H9 (cell line): ENCODE measurements around the gene TTC27. TPM values are rescaled to one million over a fixed set of nuclear protein-coding genes. Genes with fewer than 3 reads are reported as not detected.

Experiments
- DNase-seq: peaks from one replicate; pipeline ENCODE4 v3.0.0-alpha.2; 2017
- H2AFZ ChIP-seq: one replicate; pipeline ENCODE4 v1.6.1; 2013; ENCODE audit warnings: mild to moderate bottlenecking, low read length, control low read depth, moderate library complexity
- H2AK5ac ChIP-seq: 2 replicates; pipeline ENCODE4 v1.6.1; 2013; ENCODE audit warnings: low read length, control low read depth, mixed read lengths; ENCODE audit not compliant: insufficient read length
- H2BK120ac ChIP-seq: one replicate; pipeline ENCODE4 v1.6.1; 2013; ENCODE audit warnings: low read depth, mild to moderate bottlenecking, low read length, control low read depth, inconsistent platforms; ENCODE audit not compliant: poor library complexity, severe bottlenecking
- H2BK12ac ChIP-seq: 2 replicates; pipeline ENCODE4 v1.6.1; 2013; ENCODE audit warnings: low read length, control low read depth, mixed read lengths, low read depth; ENCODE audit not compliant: insufficient read length
- H2BK15ac ChIP-seq: 2 replicates; pipeline ENCODE4 v1.6.1; 2013; ENCODE audit warnings: low read depth, low read length, control low read depth
- H2BK20ac ChIP-seq: one replicate; pipeline ENCODE4 v1.6.1; 2013; ENCODE audit warnings: low read depth, mild to moderate bottlenecking, low read length, control low read depth, inconsistent platforms; ENCODE audit not compliant: poor library complexity, severe bottlenecking
- H2BK5ac ChIP-seq: 2 replicates; pipeline ENCODE4 v1.6.1; 2013; ENCODE audit warnings: low read length, control low read depth, mixed read lengths; ENCODE audit not compliant: insufficient read length
- H3K14ac ChIP-seq: 2 replicates; pipeline ENCODE4 v1.6.1; 2013; ENCODE audit warnings: low read length, control low read depth; ENCODE audit not compliant: insufficient read depth
- H3K18ac ChIP-seq: 2 replicates; pipeline ENCODE4 v1.6.1; 2013; ENCODE audit warnings: low read depth, mild to moderate bottlenecking, mixed read lengths, low read length, control low read depth; ENCODE audit not compliant: insufficient read length
- H3K23ac ChIP-seq: 2 replicates; pipeline ENCODE4 v1.6.1; 2013; ENCODE audit warnings: low read length, control low read depth, mixed read lengths, low read depth; ENCODE audit not compliant: insufficient read length
- H3K23me2 ChIP-seq: 2 replicates; pipeline ENCODE4 v1.6.1; 2013; ENCODE audit warnings: low read depth, mild to moderate bottlenecking, mixed read lengths, low read length, control low read depth; ENCODE audit not compliant: insufficient read length, poor library complexity, severe bottlenecking
- H3K27ac ChIP-seq: 2 replicates; pipeline ENCODE4 v1.5.1; 2013; ENCODE audit warnings: low read length, control low read depth, mixed read lengths, low read depth; ENCODE audit not compliant: insufficient read length
- H3K27me3 ChIP-seq: 2 replicates; pipeline ENCODE4 v1.6.1; 2013; ENCODE audit warnings: low read length, control low read depth, inconsistent platforms; ENCODE audit not compliant: insufficient read depth
- H3K4ac ChIP-seq: 2 replicates; pipeline ENCODE4 v1.6.1; 2013; ENCODE audit warnings: low read depth, mild to moderate bottlenecking, control low read depth, inconsistent platforms, low read length, moderate library complexity
- H3K4me1 ChIP-seq: 2 replicates; pipeline ENCODE4 v1.6.1; 2013; ENCODE audit warnings: low read length, control low read depth, inconsistent platforms; ENCODE audit not compliant: insufficient read depth
- H3K4me2 ChIP-seq: 2 replicates; pipeline ENCODE4 v1.6.1; 2013; ENCODE audit warnings: low read length, control low read depth, mixed read lengths; ENCODE audit not compliant: insufficient read length, insufficient read depth
- H3K56ac ChIP-seq: 2 replicates; pipeline ENCODE4 v1.6.1; 2013; ENCODE audit warnings: low read depth, mild to moderate bottlenecking, mixed read lengths, low read length, control low read depth; ENCODE audit not compliant: insufficient read length
- H3K79me1 ChIP-seq: 2 replicates; pipeline ENCODE4 v1.6.1; 2013; ENCODE audit warnings: low read depth, mild to moderate bottlenecking, moderate library complexity, low read length, control low read depth, inconsistent platforms; ENCODE audit not compliant: insufficient read depth, poor library complexity, severe bottlenecking
- H3K79me2 ChIP-seq: 2 replicates; pipeline ENCODE4 v1.6.1; 2013; ENCODE audit warnings: low read length, control low read depth, inconsistent platforms; ENCODE audit not compliant: insufficient read depth
- H3K9ac ChIP-seq: 2 replicates; pipeline ENCODE4 v1.6.1; 2013; ENCODE audit warnings: low read length, control low read depth, mixed read lengths; ENCODE audit not compliant: insufficient read length; ENCODE audit errors: extremely low read depth
- H3K9me3 ChIP-seq: one replicate; pipeline ENCODE4 v1.6.1; 2013; ENCODE audit warnings: low read depth, low read length, inconsistent platforms; ENCODE audit not compliant: control insufficient read depth
- H3T11ph ChIP-seq: one replicate; pipeline ENCODE4 v1.6.1; 2013; ENCODE audit warnings: mild to moderate bottlenecking, low read length, control low read depth, inconsistent platforms
- H4K20me1 ChIP-seq: one replicate; pipeline ENCODE4 v1.6.1; 2013; ENCODE audit not compliant: control insufficient read depth, insufficient read length, insufficient read depth
- H4K5ac ChIP-seq: 2 replicates; pipeline ENCODE4 v1.6.1; 2013; ENCODE audit warnings: low read depth, mild to moderate bottlenecking, mixed read lengths, low read length, control low read depth; ENCODE audit not compliant: insufficient read length
- H4K8ac ChIP-seq: replicated peaks from 2 replicates; pipeline ENCODE4 v1.6.1; 2013; ENCODE audit warnings: low read length, control low read depth, mixed read lengths, low read depth; ENCODE audit not compliant: insufficient read length
- H4K91ac ChIP-seq: 2 replicates; pipeline ENCODE4 v1.6.1; 2013; ENCODE audit warnings: low read depth, mild to moderate bottlenecking, moderate library complexity, mixed read lengths, low read length, control low read depth; ENCODE audit not compliant: insufficient read length
- H3K27ac Mint-ChIP-seq, 3 experiments: 2 replicates in 2 of 3; 3 replicates in 1 of 3; pipeline ENCODE4 v1.8.0; 2020 to 2021; ENCODE audit warnings: mixed read lengths in 3 of 3, mild to moderate bottlenecking in 1 of 3, moderate library complexity in 1 of 3
- H3K27me3 Mint-ChIP-seq: 2 replicates; pipeline ENCODE4 v1.8.0; 2021; ENCODE audit warnings: low read depth, mild to moderate bottlenecking, moderate library complexity, mixed read lengths
- H3K36me3 Mint-ChIP-seq, 3 experiments: 2 replicates in 2 of 3; 3 replicates in 1 of 3; pipeline ENCODE4 v1.8.0; 2020 to 2021; ENCODE audit warnings: low read depth in 3 of 3, mixed read lengths in 3 of 3; ENCODE audit not compliant: insufficient read depth in 1 of 3
- H3K4me1 Mint-ChIP-seq, 2 experiments: 2 replicates each; pipeline ENCODE4 v1.8.0; 2020; ENCODE audit warnings: mixed read lengths in 2 of 2
- H3K4me3 Mint-ChIP-seq, 2 experiments: 2 replicates in 1 of 2; 3 replicates in 1 of 2; pipeline ENCODE4 v1.8.0; 2020 to 2021; ENCODE audit warnings: mild to moderate bottlenecking in 2 of 2, mixed read lengths in 2 of 2, moderate library complexity in 1 of 2
- H3K9me3 Mint-ChIP-seq, 2 experiments: 2 replicates in 1 of 2; 3 replicates in 1 of 2; pipeline ENCODE4 v1.8.0; 2020; ENCODE audit warnings: mild to moderate bottlenecking in 2 of 2, mixed read lengths in 2 of 2, moderate library complexity in 1 of 2
- WGBS: extraction: QIAGEN DNeasy Blood & Tissue Kit; methylation state at CpG from one replicate; pipeline ENCODE4 v1.1.7; 2013; ENCODE audit warnings: missing lambda C conversion rate, low lambda C conversion rate, mixed read lengths; ENCODE audit not compliant: insufficient read length; ENCODE audit errors: extremely low coverage; 5-methylcytosine and 5-hydroxymethylcytosine counted together
- total RNA-seq: library from RNA; stranded (reverse); gene quantifications from 2 replicates; pipeline ENCODE4 v1.2.1, GENCODE V29; 2021
- TF ChIP-seq, protein P1 (sequence below): fragments of 200-600 bp; sonication (generic); conservative IDR thresholded peaks from 3 replicates; pipeline ENCODE4 v1.8.0; 2021; ENCODE audit warnings: antibody characterized with exemption, mild to moderate bottlenecking

TTC27 gene
- total RNA-seq, 1 experiment from 2014 or later, result 26.0 TPM

DNA sequence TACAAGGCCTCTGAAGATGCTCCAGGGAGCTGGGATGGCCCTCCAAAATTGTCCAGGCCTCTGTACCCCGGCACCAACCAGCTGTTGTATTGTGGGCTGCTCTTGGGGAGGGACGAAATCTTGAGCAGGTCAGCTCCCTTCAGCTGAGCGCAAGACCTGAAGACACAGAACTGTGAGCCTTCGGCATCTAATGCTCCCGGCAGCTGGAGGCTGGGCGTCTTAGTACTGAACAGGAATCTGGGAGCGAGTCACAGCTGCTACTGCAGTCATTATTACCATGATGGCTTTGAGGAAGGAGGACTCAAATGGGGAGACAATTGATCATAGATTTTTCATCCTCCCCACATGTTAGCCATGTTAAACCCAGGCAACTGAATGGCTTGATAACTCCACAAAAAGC, 236.0 kb downstream of the TTC27 start:
- Histone ChIP-seq H2BK5ac (no peak overlapping the region), H3K9me3 (no peaks in the 10 kb centered on the region), H4K20me1 (no peaks in the 10 kb centered on the region), H3K23ac (no peak overlapping the region), H3K23me2 (no peaks in the 10 kb centered on the region), H2BK12ac (no peak overlapping the region), H2AFZ (no peak overlapping the region), H2AK5ac (no peak overlapping the region), H3K56ac (no peak overlapping the region), H2BK20ac (no peak overlapping the region), H3K9ac (no peak overlapping the region), H3K27me3 (no peaks in the 10 kb centered on the region), H3T11ph (no peak overlapping the region), H3K18ac (no peak overlapping the region), H3K79me1 (no peaks in the 10 kb centered on the region), H3K27ac (no peak overlapping the region), H3K79me2 (no peaks in the 10 kb centered on the region), H3K14ac (no peak overlapping the region), H3K4me1 (no peaks in the 10 kb centered on the region), H3K4me2 (no peak overlapping the region), H2BK120ac (no peak overlapping the region), H3K4ac (no peak overlapping the region), H2BK15ac (no peak overlapping the region), H4K5ac (no peak overlapping the region), H4K91ac (no peak overlapping the region), H4K8ac (no peak overlapping the region)
- peaks cover 0 to 8% of the 10 kb centered on the region in 2 experiments; a peak in 2 of 4 replicates for H3K4me1 Mint-ChIP-seq
- no peaks in the 10 kb centered on the region for H3K36me3 Mint-ChIP-seq
- TF ChIP-seq, protein P1, sequence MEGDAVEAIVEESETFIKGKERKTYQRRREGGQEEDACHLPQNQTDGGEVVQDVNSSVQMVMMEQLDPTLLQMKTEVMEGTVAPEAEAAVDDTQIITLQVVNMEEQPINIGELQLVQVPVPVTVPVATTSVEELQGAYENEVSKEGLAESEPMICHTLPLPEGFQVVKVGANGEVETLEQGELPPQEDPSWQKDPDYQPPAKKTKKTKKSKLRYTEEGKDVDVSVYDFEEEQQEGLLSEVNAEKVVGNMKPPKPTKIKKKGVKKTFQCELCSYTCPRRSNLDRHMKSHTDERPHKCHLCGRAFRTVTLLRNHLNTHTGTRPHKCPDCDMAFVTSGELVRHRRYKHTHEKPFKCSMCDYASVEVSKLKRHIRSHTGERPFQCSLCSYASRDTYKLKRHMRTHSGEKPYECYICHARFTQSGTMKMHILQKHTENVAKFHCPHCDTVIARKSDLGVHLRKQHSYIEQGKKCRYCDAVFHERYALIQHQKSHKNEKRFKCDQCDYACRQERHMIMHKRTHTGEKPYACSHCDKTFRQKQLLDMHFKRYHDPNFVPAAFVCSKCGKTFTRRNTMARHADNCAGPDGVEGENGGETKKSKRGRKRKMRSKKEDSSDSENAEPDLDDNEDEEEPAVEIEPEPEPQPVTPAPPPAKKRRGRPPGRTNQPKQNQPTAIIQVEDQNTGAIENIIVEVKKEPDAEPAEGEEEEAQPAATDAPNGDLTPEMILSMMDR, result no peak
- H3K9me3 Mint-ChIP-seq, result peaks cover 2 to 3% of the 10 kb centered on the region in 2 experiments; a peak in 3 of 5 replicates
- DNase-seq, result no peak
- no peak overlapping the region for H3K4me3 Mint-ChIP-seq
- WGBS, result no CpG with 5 or more reads among the region's 7 CpGs
- no peak overlapping the region for H3K27ac Mint-ChIP-seq
- no peaks in the 10 kb centered on the region for H3K27me3 Mint-ChIP-seq
